Epidermal melanocyte (primary cell): ENCODE data around the gene CDH1.
"Not testable (repeated sequence)": the region's sequence is repeated elsewhere in the genome, so short reads cannot be mapped to it uniquely, and the experiment has no call there.

Experiments
- DNase-seq: peaks from one replicate; pipeline ENCODE4 v3.0.0; 2011; ENCODE audit warnings: low spot score; ENCODE audit not compliant: insufficient read length

The CDH1 gene

DNA sequence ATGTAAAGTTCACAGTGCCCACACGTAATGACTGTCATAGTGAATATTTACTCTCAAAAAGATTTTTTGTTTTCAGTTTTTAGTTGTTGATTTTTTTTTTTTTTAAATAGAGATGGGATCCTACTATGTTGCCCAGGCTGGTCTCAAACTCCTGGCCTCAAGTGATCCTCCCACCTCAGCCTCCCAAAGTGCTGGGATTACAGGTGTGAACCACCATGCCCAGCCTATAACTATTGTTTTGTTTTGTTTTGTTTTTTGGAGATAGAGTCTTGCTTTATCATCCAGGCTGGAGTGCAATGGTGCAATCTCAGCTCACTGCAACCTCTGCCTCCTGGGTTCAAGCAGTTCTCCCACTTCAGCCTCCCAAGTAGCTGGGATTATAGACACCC is 50.3 kb downstream of the CDH1 start:
- not testable (repeated sequence) for DNase-seq

DNA sequence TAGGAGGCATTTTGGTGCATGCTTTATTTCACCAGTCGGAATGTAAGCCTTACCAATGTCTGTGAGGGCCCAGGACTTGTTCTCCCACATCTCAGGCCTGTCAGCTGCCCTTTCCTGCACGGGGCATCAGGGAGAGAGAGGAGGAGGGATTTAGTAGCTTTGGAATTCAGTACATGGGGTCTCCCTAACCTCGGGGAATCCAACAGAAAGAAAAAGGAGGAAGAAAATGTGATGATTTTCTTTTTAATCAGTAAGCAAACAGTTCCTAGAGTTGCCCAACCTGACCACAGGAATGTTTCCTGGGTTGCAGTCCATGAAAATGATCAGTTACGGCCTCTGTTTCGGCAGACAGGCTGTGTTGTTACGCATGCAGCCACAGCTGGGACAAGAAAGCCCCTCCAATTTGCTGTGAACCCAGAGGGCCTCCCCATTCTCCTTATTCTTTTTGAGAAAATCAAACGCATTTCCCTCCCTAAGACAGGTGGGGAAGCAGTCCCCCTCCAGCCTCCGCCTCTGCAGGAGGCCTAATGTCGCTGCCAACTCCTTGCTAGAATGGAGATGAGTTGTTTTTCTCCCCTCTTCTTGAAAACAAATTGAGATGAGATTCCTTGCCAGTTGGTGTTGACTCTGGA is 53.2 kb downstream of the CDH1 start:
- DNase-seq, result peak; percentile 77

DNA sequence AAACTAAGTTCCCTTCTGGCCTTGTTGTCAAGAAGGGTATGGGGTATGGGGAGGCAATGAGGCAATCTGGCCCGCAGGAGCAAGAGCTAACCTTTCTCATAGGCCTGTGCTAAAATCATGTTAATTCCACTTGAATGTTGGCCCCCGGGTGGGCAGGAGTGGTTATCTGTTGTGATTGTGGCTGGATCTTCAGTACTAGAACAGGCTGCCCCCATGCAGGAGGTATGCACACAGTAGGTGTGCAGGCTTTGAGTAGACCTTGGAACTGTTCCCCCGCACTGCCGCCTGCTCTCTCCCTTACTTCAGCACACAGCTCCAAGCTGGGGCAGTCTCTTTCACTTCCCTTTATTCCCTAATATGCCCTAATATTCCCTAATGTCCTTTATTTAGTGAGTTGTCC is 53.9 kb downstream of the CDH1 start:
- DNase-seq, result no peak

DNA sequence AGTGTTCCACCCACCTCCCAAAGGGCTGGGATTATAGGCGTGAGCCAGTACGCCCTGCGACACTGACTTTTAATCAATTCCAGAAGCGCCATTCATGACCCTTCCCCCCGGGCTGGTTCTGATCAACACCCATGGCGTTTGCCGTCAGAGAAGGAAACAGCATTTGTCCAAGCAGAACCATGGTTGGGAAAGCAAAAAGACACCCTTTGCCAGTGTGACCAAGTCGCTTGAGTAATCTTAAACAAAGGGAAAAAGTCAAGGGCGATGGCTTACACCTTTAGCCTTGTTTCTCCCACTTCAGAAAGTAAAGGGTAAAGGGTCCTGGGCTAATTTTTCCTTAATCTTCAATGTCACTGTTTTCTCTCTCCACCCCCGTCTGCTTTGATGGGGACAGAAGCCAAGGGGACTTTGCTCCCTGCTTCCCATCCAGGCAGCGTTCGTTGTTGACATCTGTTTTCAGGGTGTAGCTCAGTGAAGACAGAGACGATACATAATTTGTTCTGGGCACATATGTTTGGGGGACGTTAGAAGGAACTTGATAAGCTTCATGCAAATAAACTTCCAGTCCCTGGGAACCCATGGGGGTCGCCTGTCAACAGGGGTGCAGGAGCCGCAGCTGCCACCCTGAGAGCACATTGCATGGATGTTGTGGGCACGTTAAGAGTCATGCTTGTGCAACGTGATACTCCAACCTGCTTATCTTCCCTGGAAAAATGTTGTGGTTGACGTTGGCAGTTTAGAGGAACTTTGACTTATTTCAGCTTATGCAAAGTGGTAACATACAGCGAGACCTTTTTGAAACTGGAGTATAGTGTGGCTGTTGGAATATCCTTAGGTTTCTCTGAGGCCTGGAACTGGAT is 55.6 kb downstream of the CDH1 start:
- no peak for DNase-seq

DNA sequence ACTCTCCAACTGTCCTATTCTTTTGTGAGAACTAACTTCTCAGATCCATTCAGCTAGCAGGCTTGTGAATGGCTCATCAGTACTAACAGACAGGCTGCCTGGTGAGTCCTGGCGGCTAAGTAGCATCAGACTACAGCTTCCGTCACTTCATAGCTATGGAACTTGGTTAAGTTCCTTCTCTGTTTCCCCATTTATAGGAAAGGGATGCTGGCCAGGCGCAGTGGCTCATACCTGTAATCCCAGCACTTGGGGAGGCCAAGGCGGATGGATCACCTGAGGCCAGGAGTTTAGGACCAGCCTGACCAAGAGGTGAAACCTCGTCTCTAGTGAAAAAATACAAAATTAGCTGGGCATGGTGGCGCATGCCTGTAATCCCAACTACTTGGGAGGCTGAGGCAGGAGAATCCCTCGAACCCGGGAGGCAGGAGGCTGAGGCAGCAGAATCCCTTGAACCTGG is 56.3 kb downstream of the CDH1 start:
- DNase-seq, result no peak

DNA sequence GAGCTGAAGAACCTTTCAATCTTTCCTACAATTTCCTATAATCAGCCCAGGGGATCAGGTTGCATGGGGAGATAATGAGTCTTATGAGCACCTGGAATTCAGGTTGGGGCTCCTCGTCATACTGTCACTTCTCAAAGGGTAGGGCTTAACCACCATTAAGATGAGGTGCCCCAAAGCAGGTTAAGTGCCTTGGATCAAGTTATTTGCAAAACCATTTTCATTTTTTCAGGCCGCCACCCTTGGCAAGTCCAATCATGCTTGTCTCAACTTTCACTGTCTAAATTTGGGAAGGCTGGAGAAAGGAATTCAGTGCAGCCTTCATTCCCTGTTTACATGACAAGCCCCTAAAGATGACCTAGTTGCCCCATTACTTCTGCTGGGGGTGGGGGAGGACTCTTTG is 61.3 kb downstream of the CDH1 start:
- DNase-seq, result no peak

DNA sequence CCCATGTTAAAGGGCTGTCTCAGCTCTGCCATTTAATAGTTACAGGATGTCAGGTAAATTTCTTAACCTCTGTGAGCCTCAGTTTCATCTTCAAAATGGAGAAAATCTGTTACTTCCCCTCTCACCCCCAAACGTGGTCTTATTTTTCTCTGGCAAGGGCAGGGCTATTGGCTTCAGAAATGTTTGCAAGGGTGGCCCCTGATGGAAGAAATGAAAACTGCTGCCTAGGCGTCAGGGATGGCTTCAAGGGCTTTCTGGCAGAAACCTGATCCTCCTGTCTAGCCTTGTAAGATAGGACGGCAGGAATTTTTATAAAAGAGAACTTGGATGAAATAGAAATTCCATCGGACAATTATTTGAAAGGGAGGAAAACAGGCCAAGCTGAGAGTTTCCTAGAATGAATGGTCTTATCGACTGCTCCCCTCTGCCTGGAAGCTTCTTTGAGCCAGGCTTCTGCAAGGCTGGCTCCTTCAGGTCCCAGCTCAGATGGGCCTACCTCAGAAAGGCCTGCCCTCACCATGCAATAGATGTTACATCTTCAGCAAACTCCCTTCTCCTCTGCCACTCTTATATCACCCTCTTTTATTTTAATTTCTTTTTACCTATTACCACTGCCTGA is 63.3 kb downstream of the CDH1 start:
- peak; percentile 74 for DNase-seq

DNA sequence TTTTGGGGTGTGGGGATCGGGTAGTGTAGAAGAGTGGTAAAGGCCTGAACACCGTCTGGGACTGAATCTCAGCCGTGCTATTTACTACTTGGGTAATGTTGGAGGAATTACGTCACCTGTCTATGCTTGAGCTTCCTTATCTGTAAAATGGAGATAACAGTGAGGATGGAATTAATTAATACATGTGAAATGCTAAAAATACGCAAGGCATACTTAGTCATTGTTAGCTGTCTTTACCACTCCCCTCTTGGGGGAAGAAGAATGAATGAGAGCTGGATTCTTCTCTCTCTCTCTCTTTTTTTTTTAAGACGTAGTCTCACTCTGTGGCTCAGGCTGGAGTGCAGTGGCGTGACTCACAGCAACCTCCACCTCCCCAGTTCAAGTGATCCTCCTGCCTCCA is 65.1 kb downstream of the CDH1 start:
- no peak for DNase-seq

DNA sequence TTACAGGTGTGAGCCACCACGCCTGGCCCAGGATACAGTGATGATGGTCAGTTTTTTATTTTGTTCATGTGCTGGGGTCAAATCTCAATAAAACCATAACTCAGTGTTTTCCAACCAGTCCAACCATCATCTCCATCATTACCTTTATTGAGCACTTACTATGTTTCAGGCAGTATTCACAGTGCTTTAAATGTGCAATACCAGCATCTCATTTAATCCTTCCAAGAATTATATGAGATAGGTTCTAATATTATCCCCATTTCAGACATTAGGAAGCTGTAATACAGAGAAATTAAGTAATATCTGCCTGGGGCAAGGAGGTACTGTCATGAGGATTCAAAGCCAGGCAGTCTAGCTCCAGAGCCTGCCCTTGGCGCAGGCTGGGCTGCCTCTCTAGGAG is 69.3 kb downstream of the CDH1 start:
- no peak for DNase-seq

DNA sequence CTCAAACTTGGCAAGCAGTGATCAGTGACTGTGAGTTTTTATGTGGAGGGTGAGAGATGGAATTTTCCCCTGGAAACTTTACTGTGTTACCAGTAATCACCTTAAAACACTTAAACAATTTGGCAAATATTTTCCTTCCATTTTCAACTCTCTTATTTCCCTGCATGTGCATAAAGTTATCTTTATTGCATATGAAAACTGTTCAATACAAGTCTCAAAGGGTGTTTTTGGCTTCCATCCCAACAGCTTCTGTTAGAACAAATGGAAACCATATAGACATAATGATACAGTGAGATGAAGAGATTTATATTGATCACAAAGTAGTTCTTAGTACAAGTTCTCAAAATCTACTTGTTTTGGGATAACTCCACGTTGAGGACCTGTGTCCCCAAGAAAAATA is 69.9 kb downstream of the CDH1 start:
- DNase-seq, result no peak

DNA sequence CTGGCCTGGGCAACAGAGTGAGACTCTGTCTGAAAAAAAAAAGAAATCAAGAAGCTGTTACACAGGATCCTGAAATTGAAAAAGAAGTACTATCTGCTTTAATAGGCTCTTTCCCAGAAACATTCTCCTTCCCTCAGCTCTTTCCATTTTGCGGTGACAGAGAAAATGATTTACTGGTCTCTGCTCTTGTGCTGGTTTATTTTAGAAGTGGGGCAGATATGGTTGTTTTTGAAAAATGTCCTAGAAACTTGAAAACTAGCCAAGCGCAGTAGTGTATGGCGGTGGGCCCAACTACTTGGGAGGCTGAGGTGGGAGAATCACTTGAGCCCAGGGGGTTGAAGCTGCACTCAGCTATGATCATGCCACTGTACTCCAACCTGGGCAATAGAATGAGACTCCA is 77.4 kb downstream of the CDH1 start:
- DNase-seq, result no peak

DNA sequence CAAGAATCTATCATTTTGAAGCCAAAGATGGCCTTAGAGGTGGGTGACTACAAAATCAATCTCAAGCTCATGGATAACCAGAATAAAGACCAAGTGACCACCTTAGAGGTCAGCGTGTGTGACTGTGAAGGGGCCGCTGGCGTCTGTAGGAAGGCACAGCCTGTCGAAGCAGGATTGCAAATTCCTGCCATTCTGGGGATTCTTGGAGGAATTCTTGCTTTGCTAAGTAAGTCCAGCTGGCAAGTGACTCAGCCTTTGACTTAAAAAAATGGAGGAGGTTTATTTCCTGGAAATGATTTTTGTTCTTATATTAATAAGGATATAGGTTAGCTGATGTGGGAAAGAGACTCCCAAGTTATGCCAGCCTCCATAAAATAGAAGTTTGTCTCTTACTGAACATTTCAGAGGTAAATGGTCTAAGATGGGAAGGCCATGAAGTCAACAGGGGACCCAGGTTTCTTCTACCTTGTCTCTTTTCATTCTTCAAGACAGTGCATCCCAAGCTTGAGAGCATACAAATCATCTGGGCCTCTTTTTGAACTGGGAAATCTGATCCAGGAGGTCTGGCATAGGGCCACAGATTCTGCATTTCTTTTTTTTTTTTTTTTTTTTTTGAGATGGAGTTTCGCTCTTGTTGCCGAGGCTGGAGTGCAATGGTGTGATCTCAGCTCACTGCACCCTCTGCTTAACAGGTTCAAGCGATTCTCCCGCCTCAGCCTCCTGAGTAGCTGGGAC is 86.5 kb downstream of the CDH1 start:
- DNase-seq, result peak; percentile 32

DNA sequence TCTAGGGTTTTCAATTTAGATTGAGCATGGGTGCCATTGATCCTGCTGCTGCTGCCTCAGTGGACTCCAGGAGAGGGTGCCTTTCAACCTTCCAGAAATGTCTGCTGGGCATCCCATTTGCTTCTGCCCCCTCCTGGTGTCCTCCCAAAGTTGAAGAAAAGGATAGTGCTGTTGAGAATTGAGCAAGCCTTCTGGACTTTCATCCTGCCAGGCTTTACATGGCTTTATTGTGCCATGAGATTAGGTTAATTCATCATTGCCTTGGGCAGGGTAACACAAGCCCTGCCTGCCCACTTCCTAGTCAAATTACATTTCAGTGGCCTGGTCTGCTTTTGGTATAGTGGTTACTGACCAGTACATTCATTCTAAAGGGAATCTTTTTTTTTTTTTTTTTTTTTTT is 88.3 kb downstream of the CDH1 start:
- DNase-seq, result no peak

DNA sequence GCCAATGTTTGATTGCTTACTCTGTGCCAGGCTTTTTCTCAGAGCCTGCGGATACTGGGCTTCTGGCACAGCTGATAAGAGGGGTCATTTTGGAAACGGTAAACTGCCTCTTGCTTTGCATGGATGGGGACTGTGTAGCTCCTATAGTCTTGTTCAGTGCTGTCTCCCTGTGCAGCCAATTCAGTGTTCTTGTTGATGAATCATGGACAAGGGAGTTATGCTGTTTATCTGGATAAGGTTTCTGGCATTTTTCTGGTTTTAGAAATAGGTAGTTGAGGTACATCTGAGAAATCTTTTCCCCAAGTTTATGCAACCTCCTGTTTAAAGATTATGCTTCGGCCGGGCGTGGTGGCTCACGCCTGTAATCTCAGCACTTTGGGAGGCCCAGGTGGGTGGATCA is 89.6 kb downstream of the CDH1 start:
- no peak for DNase-seq

DNA sequence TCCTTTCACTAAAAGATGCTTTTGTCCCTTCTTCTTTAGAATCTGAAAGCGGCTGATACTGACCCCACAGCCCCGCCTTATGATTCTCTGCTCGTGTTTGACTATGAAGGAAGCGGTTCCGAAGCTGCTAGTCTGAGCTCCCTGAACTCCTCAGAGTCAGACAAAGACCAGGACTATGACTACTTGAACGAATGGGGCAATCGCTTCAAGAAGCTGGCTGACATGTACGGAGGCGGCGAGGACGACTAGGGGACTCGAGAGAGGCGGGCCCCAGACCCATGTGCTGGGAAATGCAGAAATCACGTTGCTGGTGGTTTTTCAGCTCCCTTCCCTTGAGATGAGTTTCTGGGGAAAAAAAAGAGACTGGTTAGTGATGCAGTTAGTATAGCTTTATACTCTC is 96.2 kb downstream of the CDH1 start:
- no peak for DNase-seq

DNA sequence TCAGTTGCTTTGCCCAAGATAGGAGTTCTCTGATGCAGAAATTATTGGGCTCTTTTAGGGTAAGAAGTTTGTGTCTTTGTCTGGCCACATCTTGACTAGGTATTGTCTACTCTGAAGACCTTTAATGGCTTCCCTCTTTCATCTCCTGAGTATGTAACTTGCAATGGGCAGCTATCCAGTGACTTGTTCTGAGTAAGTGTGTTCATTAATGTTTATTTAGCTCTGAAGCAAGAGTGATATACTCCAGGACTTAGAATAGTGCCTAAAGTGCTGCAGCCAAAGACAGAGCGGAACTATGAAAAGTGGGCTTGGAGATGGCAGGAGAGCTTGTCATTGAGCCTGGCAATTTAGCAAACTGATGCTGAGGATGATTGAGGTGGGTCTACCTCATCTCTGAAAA is 97.5 kb downstream of the CDH1 start:
- no peak for DNase-seq

DNA sequence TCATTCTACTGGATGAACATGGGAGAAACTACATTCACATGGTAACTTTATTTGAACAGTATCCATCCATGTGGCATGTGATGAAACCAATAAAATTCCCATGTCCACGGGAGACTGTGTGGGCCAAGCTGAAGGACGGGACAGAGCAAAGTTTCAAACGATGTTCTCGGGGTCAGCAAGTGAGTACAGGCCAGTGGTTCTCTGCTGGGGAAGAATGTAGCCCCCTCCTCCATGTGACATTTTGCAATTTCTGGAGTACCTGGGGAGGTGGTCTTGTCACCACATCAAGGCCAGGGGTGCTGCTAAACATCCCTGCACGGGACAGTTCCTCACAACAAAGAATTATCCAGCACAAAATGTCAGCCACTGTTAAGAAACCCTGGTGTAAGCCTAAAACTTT is 98.9 kb downstream of the CDH1 start:
- DNase-seq, result no peak

DNA sequence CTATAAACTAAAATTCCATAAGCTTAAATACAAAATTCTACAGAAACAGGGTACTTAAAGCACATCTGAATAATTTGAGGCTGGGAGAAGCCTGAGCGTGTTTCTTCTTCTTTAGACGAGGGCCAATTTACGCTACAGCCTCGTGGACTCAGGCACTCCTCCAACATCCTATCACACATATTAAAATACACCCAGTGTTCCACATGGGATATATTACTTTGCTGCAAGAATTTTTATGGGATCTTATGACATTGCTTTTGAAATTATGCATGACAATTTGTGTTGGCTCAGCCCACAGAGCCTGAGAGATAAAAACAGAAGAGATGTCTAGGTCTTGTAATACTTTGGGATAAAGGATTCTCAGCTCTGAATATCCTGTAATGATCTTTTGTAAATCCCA is 102.7 kb downstream of the CDH1 start:
- no peak for DNase-seq

DNA sequence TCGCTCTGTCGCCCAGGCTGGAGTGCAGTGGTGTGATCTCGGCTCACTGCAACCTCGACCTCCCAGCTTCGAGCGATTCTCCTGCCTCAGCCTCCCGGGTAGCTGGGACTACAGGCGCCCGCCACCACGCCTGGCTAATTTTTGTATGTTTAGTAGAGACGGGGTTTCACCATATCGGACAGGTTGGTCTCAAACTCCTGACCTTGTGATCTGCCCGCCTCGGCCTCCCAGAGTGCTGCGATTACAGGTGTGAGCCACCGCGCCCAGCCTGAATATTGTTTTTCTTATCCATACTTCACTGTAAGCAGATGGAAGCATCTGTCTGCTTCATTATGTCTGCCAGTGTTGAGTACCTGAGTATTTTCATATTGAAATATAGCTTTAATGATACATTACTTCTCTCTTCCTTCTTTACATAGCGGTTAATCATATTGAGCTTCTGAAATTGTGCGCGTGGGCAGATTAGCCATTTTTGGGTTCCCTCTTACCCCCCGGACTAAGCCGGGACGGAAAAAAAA is 105.9 kb downstream of the CDH1 start:
- not testable (repeated sequence) for DNase-seq

DNA sequence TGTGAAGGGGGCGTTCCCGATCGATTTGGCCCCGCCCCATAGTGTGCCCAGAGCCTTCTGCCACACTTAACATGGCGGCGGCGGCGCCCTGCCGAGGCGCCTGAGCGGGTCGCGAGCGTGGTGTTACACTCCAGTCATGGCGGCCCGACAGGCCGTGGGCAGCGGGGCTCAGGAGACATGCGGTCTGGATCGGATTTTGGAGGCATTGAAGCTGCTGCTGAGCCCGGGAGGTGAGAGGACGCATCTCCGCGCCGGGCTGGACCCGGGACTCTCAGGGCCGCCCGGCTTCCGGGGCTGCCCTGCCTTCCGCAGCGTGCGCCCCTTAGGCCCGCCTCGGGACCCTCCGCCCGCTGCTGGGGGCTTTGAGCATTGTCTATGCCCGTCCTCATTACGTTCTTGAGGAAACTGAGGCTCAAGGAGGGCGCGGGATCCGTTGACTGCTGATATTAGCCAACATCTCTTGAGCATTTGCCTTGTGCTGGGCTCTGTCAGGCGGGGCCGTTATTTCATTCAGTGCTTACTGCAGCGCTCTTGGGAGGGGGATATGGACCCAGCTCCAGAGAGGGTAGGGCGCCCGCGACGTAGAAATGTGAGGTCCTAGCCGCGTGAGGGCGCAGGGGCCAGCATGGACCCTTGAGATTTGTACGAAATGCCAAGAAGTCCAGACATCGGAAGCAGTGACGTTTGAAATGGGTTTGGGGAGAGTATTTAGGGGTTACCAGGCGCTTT is 106.6 kb downstream of the CDH1 start, which contains the start of gene TANGO6:
TANGO6 (plus strand) TSS at position 50 of the 729 bp plus-strand sequence; CDS start at position 137, 87 bp downstream.
- peak; percentile 64 for DNase-seq

DNA sequence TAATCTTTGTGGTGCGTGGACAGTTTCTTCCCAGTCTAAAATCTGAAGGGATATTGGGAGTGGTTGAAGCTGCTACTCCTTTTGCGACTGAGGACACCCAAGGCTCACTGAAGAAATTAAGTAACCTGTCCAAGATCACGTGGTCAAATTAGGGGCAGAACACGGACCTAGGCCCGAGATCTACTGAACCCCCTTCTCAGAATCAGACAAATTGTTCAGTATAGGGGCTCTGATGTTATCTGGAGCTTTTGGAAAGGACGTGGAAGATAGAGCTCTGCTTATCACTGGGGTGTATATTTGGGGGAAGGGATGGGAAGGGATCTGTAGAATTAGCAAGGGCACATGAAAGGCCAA is 107.1 kb downstream of the CDH1 start:
- no peak for DNase-seq
